T-helper 17 cell (primary cell): ENCODE data around the gene KCTD16. TPM values are rescaled to one million over a fixed set of nuclear protein-coding genes. Genes with fewer than 3 reads are reported as not detected.

Experiments used
- ATAC-seq: fragments of 150-1000 bp; cut with Tn5 transposase; 2 replicates; pipeline ENCODE4 v1.10.0; 2021; ENCODE audit warnings: mild to moderate bottlenecking, moderate library complexity
- DNase-seq, 3 donors: peaks; one replicate each; pipeline versions ENCODE4 v3.0.0 to v3.0.0-alpha.2; 2020 to 2021
- H3K9me3 ChIP-seq: one replicate; pipeline ENCODE4 v1.7.0; 2013; ENCODE audit warnings: low read length, mild to moderate bottlenecking; ENCODE audit not compliant: control insufficient read depth, poor library complexity, severe bottlenecking
- H3K27ac Mint-ChIP-seq: one replicate; pipeline ENCODE4 v1.8.0; 2022; ENCODE audit warnings: mild to moderate bottlenecking, moderate library complexity, mixed read lengths
- H3K27me3 Mint-ChIP-seq: one replicate; pipeline ENCODE4 v1.8.0; 2022; ENCODE audit warnings: mixed read lengths
- H3K36me3 Mint-ChIP-seq: one replicate; pipeline ENCODE4 v1.8.0; 2022; ENCODE audit warnings: low read depth, mixed read lengths
- H3K4me1 Mint-ChIP-seq: one replicate; pipeline ENCODE4 v1.8.0; 2022; ENCODE audit warnings: mild to moderate bottlenecking, mixed read lengths
- H3K4me3 Mint-ChIP-seq: one replicate; pipeline ENCODE4 v1.8.0; 2022; ENCODE audit warnings: mild to moderate bottlenecking, moderate library complexity, mixed read lengths
- total RNA-seq, 4 donors: library from RNA in 2 of 4; stranded (reverse) in 2 of 4; gene quantifications; one replicate each; pipeline ENCODE4 v1.2.3 and lab custom pipeline; 2022 to 2026

KCTD16 gene
- total RNA-seq, 2 donors from 2014 or later, result not detected

- H3K9me3 ChIP-seq, result no peaks in the 10 kb centered on the region
- Mint-ChIP-seq H3K27ac (no peak overlapping the region), H3K36me3 (no peaks in the 10 kb centered on the region), H3K4me3 (no peak overlapping the region), H3K4me1 (no peaks in the 10 kb centered on the region), H3K27me3 (no peaks in the 10 kb centered on the region)
- DNase-seq, result no peak
- ATAC-seq, result no peak
Observed at GRCh38 chr5:144487761-144488160, 317.1 kb downstream of the KCTD16 start.

- ATAC-seq (no peak), DNase-seq (no peak)
- no peak overlapping the region for H3K27ac Mint-ChIP-seq
- H3K9me3 ChIP-seq, result no peaks in the 10 kb centered on the region
- H3K4me3 Mint-ChIP-seq, result no peak overlapping the region
- no peaks in the 10 kb centered on the region for H3K4me1 Mint-ChIP-seq
- no peaks in the 10 kb centered on the region for H3K27me3 Mint-ChIP-seq
- no peaks in the 10 kb centered on the region for H3K36me3 Mint-ChIP-seq
Observed at GRCh38 chr5:144503123-144503522, 332.4 kb downstream of the KCTD16 start.

- H3K27ac Mint-ChIP-seq, result no peak overlapping the region
- H3K27me3 Mint-ChIP-seq, result no peaks in the 10 kb centered on the region
- H3K4me3 Mint-ChIP-seq, result no peak overlapping the region
- no peaks in the 10 kb centered on the region for H3K4me1 Mint-ChIP-seq
- DNase-seq (no peak), ATAC-seq (no peak)
- H3K9me3 ChIP-seq, result no peaks in the 10 kb centered on the region
- H3K36me3 Mint-ChIP-seq, result no peaks in the 10 kb centered on the region
Observed at GRCh38 chr5:144504929-144505577, 334.4 kb downstream of the KCTD16 start.

DNA sequence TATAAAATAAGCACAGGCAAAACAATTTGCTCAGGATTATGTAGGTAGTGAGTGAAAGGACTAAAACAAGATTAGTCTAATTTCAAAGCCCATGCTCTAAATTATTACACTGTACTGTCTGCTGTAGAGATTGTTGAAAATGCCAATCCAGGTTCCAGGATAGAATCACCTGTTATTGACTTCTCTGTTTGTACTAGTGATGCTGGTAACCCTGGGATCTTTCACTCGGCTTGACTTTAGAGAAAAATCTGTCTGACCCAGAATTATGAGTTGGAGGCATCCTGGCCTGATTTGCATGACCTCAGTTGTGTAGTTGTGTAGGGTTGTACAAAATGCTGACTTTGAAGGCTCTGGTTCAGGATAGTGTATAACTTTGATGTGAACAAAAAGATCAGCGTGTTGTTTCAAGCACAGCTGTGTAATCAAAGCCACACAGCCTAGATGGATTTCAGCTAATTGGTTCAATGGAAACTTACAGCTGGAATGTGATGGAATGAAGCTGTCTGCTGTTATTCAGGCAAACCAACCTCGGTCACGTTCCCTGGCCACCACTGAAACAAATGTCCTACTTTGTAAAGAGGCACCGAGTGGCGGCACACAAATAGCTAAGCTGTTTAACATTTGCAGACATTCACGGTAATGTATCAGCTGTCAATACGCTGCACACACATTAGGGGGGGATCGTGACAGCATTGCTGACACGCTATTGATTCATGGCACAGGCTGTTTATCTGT, 340.3 kb downstream of the KCTD16 start:
- no peak overlapping the region for H3K27ac Mint-ChIP-seq
- H3K4me1 Mint-ChIP-seq, result no peaks in the 10 kb centered on the region
- DNase-seq (no peak), ATAC-seq (no peak)
- no peaks in the 10 kb centered on the region for H3K27me3 Mint-ChIP-seq
- H3K4me3 Mint-ChIP-seq, result no peak overlapping the region
- no peaks in the 10 kb centered on the region for H3K9me3 ChIP-seq
- H3K36me3 Mint-ChIP-seq, result no peaks in the 10 kb centered on the region

DNA sequence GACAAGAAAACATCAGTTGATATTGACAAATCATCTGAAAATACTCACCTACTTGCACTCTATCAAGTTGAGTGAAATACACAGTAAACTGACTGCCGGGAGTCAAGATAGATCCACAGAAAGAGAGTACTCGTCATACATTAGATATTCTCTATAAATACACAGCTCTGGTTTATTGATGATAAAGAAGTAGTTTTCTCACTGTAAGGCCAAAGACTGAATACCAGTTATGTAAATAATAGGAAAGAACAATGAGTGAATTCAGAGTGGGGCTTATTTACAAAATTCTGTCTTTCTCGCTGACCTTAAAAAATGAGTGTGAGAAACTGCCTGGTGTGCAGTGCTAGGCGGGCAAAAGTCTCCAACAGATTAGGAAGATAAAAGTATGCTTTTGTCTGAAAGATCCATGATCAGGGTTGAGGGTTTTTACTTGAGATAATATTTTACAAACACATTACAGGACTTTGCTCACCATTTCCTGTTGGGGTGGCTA, 341.0 kb downstream of the KCTD16 start:
- H3K4me1 Mint-ChIP-seq, result no peaks in the 10 kb centered on the region
- H3K4me3 Mint-ChIP-seq, result no peak overlapping the region
- H3K9me3 ChIP-seq, result no peaks in the 10 kb centered on the region
- no peak overlapping the region for H3K27ac Mint-ChIP-seq
- no peaks in the 10 kb centered on the region for H3K36me3 Mint-ChIP-seq
- DNase-seq, result no peak
- no peaks in the 10 kb centered on the region for H3K27me3 Mint-ChIP-seq
- no peak for ATAC-seq

GRCh38 chr5:144522698-144523097, 352.0 kb downstream of the KCTD16 start:
- DNase-seq, result no peak
- H3K4me3 Mint-ChIP-seq, result no peak overlapping the region
- ATAC-seq, result no peak
- H3K4me1 Mint-ChIP-seq, result no peaks in the 10 kb centered on the region
- H3K27ac Mint-ChIP-seq, result no peak overlapping the region
- no peaks in the 10 kb centered on the region for H3K36me3 Mint-ChIP-seq
- H3K27me3 Mint-ChIP-seq, result no peaks in the 10 kb centered on the region
- no peaks in the 10 kb centered on the region for H3K9me3 ChIP-seq

DNA sequence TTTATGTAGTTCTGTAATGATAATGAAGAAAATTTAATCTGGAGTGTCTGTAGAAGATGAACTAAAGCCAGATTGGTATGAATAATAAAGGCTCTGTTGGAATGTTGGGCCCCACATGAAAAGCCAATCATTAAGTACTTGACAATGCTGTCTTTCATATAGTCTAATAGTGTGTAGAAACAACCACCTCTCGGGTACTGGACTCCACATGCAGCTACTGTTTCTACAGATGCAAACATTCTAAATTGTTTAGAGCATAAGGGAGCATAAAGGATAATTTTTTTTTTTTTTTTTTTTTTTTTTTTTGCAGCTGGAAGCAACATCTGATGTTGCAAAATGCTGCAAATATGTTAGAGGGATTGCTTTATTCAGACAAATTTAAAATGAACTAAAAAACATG, 354.3 kb downstream of the KCTD16 start:
- H3K9me3 ChIP-seq, result no peaks in the 10 kb centered on the region
- Mint-ChIP-seq H3K36me3 (no peaks in the 10 kb centered on the region), H3K27ac (no peak overlapping the region), H3K27me3 (no peaks in the 10 kb centered on the region), H3K4me3 (no peak overlapping the region), H3K4me1 (no peaks in the 10 kb centered on the region)
- ATAC-seq (no peak), DNase-seq (no peak)

DNA sequence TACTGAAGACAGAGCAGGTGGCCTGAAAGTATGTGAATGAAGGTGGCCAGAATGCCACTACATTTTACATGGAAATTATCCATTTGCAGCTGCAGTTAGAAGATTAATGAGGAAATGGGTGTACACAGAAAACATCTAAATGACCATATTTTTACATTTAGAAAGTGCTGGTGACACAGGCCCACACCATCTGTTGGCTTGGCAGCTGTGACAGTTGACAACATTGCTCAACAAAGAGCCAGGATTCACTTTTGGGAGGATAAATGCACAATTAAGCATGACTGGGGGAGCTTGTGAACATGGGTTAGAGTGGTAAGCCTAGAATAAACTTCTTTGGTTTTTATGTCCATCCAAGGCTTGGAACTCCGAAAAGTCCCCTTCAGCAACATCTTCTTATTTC, 360.5 kb downstream of the KCTD16 start:
- Mint-ChIP-seq H3K27me3 (no peaks in the 10 kb centered on the region), H3K27ac (no peak overlapping the region), H3K4me1 (no peaks in the 10 kb centered on the region), H3K4me3 (no peak overlapping the region), H3K36me3 (no peaks in the 10 kb centered on the region)
- H3K9me3 ChIP-seq, result no peaks in the 10 kb centered on the region
- ATAC-seq (no peak), DNase-seq (no peak)

Other genes with a start within 250 kb of the KCTD16 start
- 10 to 100 TPM; 40.3 to 46.6 TPM for gene YIPF5, start 214 bp upstream of the KCTD16 start, total RNA-seq